H9 (cell line): ENCODE data around the gene POLDIP3. TPM values are rescaled to one million over a fixed set of nuclear protein-coding genes. Genes with fewer than 3 reads are reported as not detected.

Experiments
- DNase-seq: peaks from one replicate; pipeline ENCODE4 v3.0.0-alpha.2; 2017
- H2AFZ ChIP-seq: one replicate; pipeline ENCODE4 v1.6.1; 2013; ENCODE audit warnings: mild to moderate bottlenecking, low read length, control low read depth, moderate library complexity
- H2AK5ac ChIP-seq: 2 replicates; pipeline ENCODE4 v1.6.1; 2013; ENCODE audit warnings: low read length, control low read depth, mixed read lengths; ENCODE audit not compliant: insufficient read length
- H2BK120ac ChIP-seq: one replicate; pipeline ENCODE4 v1.6.1; 2013; ENCODE audit warnings: low read depth, mild to moderate bottlenecking, low read length, control low read depth, inconsistent platforms; ENCODE audit not compliant: poor library complexity, severe bottlenecking
- H2BK12ac ChIP-seq: 2 replicates; pipeline ENCODE4 v1.6.1; 2013; ENCODE audit warnings: low read length, control low read depth, mixed read lengths, low read depth; ENCODE audit not compliant: insufficient read length
- H2BK15ac ChIP-seq: 2 replicates; pipeline ENCODE4 v1.6.1; 2013; ENCODE audit warnings: low read depth, low read length, control low read depth
- H2BK20ac ChIP-seq: one replicate; pipeline ENCODE4 v1.6.1; 2013; ENCODE audit warnings: low read depth, mild to moderate bottlenecking, low read length, control low read depth, inconsistent platforms; ENCODE audit not compliant: poor library complexity, severe bottlenecking
- H2BK5ac ChIP-seq: 2 replicates; pipeline ENCODE4 v1.6.1; 2013; ENCODE audit warnings: low read length, control low read depth, mixed read lengths; ENCODE audit not compliant: insufficient read length
- H3K14ac ChIP-seq: 2 replicates; pipeline ENCODE4 v1.6.1; 2013; ENCODE audit warnings: low read length, control low read depth; ENCODE audit not compliant: insufficient read depth
- H3K18ac ChIP-seq: 2 replicates; pipeline ENCODE4 v1.6.1; 2013; ENCODE audit warnings: low read depth, mild to moderate bottlenecking, mixed read lengths, low read length, control low read depth; ENCODE audit not compliant: insufficient read length
- H3K23ac ChIP-seq: 2 replicates; pipeline ENCODE4 v1.6.1; 2013; ENCODE audit warnings: low read length, control low read depth, mixed read lengths, low read depth; ENCODE audit not compliant: insufficient read length
- H3K23me2 ChIP-seq: 2 replicates; pipeline ENCODE4 v1.6.1; 2013; ENCODE audit warnings: low read depth, mild to moderate bottlenecking, mixed read lengths, low read length, control low read depth; ENCODE audit not compliant: insufficient read length, poor library complexity, severe bottlenecking
- H3K27ac ChIP-seq: 2 replicates; pipeline ENCODE4 v1.5.1; 2013; ENCODE audit warnings: low read length, control low read depth, mixed read lengths, low read depth; ENCODE audit not compliant: insufficient read length
- H3K27me3 ChIP-seq: 2 replicates; pipeline ENCODE4 v1.6.1; 2013; ENCODE audit warnings: low read length, control low read depth, inconsistent platforms; ENCODE audit not compliant: insufficient read depth
- H3K4ac ChIP-seq: 2 replicates; pipeline ENCODE4 v1.6.1; 2013; ENCODE audit warnings: low read depth, mild to moderate bottlenecking, control low read depth, inconsistent platforms, low read length, moderate library complexity
- H3K4me1 ChIP-seq: 2 replicates; pipeline ENCODE4 v1.6.1; 2013; ENCODE audit warnings: low read length, control low read depth, inconsistent platforms; ENCODE audit not compliant: insufficient read depth
- H3K4me2 ChIP-seq: 2 replicates; pipeline ENCODE4 v1.6.1; 2013; ENCODE audit warnings: low read length, control low read depth, mixed read lengths; ENCODE audit not compliant: insufficient read length, insufficient read depth
- H3K56ac ChIP-seq: 2 replicates; pipeline ENCODE4 v1.6.1; 2013; ENCODE audit warnings: low read depth, mild to moderate bottlenecking, mixed read lengths, low read length, control low read depth; ENCODE audit not compliant: insufficient read length
- H3K79me1 ChIP-seq: 2 replicates; pipeline ENCODE4 v1.6.1; 2013; ENCODE audit warnings: low read depth, mild to moderate bottlenecking, moderate library complexity, low read length, control low read depth, inconsistent platforms; ENCODE audit not compliant: insufficient read depth, poor library complexity, severe bottlenecking
- H3K79me2 ChIP-seq: 2 replicates; pipeline ENCODE4 v1.6.1; 2013; ENCODE audit warnings: low read length, control low read depth, inconsistent platforms; ENCODE audit not compliant: insufficient read depth
- H3K9ac ChIP-seq: 2 replicates; pipeline ENCODE4 v1.6.1; 2013; ENCODE audit warnings: low read length, control low read depth, mixed read lengths; ENCODE audit not compliant: insufficient read length; ENCODE audit errors: extremely low read depth
- H3K9me3 ChIP-seq: one replicate; pipeline ENCODE4 v1.6.1; 2013; ENCODE audit warnings: low read depth, low read length, inconsistent platforms; ENCODE audit not compliant: control insufficient read depth
- H3T11ph ChIP-seq: one replicate; pipeline ENCODE4 v1.6.1; 2013; ENCODE audit warnings: mild to moderate bottlenecking, low read length, control low read depth, inconsistent platforms
- H4K20me1 ChIP-seq: one replicate; pipeline ENCODE4 v1.6.1; 2013; ENCODE audit not compliant: control insufficient read depth, insufficient read length, insufficient read depth
- H4K5ac ChIP-seq: 2 replicates; pipeline ENCODE4 v1.6.1; 2013; ENCODE audit warnings: low read depth, mild to moderate bottlenecking, mixed read lengths, low read length, control low read depth; ENCODE audit not compliant: insufficient read length
- H4K8ac ChIP-seq: replicated peaks from 2 replicates; pipeline ENCODE4 v1.6.1; 2013; ENCODE audit warnings: low read length, control low read depth, mixed read lengths, low read depth; ENCODE audit not compliant: insufficient read length
- H4K91ac ChIP-seq: 2 replicates; pipeline ENCODE4 v1.6.1; 2013; ENCODE audit warnings: low read depth, mild to moderate bottlenecking, moderate library complexity, mixed read lengths, low read length, control low read depth; ENCODE audit not compliant: insufficient read length
- H3K27ac Mint-ChIP-seq, 3 experiments: 2 replicates in 2 of 3; 3 replicates in 1 of 3; pipeline ENCODE4 v1.8.0; 2020 to 2021; ENCODE audit warnings: mixed read lengths in 3 of 3, mild to moderate bottlenecking in 1 of 3, moderate library complexity in 1 of 3
- H3K27me3 Mint-ChIP-seq: 2 replicates; pipeline ENCODE4 v1.8.0; 2021; ENCODE audit warnings: low read depth, mild to moderate bottlenecking, moderate library complexity, mixed read lengths
- H3K36me3 Mint-ChIP-seq, 3 experiments: 2 replicates in 2 of 3; 3 replicates in 1 of 3; pipeline ENCODE4 v1.8.0; 2020 to 2021; ENCODE audit warnings: low read depth in 3 of 3, mixed read lengths in 3 of 3; ENCODE audit not compliant: insufficient read depth in 1 of 3
- H3K4me1 Mint-ChIP-seq, 2 experiments: 2 replicates each; pipeline ENCODE4 v1.8.0; 2020; ENCODE audit warnings: mixed read lengths in 2 of 2
- H3K4me3 Mint-ChIP-seq, 2 experiments: 2 replicates in 1 of 2; 3 replicates in 1 of 2; pipeline ENCODE4 v1.8.0; 2020 to 2021; ENCODE audit warnings: mild to moderate bottlenecking in 2 of 2, mixed read lengths in 2 of 2, moderate library complexity in 1 of 2
- H3K9me3 Mint-ChIP-seq, 2 experiments: 2 replicates in 1 of 2; 3 replicates in 1 of 2; pipeline ENCODE4 v1.8.0; 2020; ENCODE audit warnings: mild to moderate bottlenecking in 2 of 2, mixed read lengths in 2 of 2, moderate library complexity in 1 of 2
- CTCF ChIP-seq: fragments of 200-600 bp; sonication (generic); conservative IDR thresholded peaks from 3 replicates; pipeline ENCODE4 v1.8.0; 2021; ENCODE audit warnings: antibody characterized with exemption, mild to moderate bottlenecking
- WGBS: extraction: QIAGEN DNeasy Blood & Tissue Kit; methylation state at CpG from one replicate; pipeline ENCODE4 v1.1.7; 2013; ENCODE audit warnings: missing lambda C conversion rate, low lambda C conversion rate, mixed read lengths; ENCODE audit not compliant: insufficient read length; ENCODE audit errors: extremely low coverage; 5-methylcytosine and 5-hydroxymethylcytosine counted together
- total RNA-seq: library from RNA; stranded (reverse); gene quantifications from 2 replicates; pipeline ENCODE4 v1.2.1, GENCODE V29; 2021

Gene POLDIP3
- total RNA-seq, 1 experiment from 2014 or later = 90.8 TPM

GRCh38 chr22:42595434-42595833, 19.2 kb downstream of the POLDIP3 start:
- H3K23me2 ChIP-seq = no peaks in the 10 kb centered on the region
- no peak overlapping the region for H2BK12ac ChIP-seq
- H3K36me3 Mint-ChIP-seq = peaks cover 51 to 93% (median 90%) of the 10 kb centered on the region in 3 experiments; a peak in 6 of 7 replicates
- H3K9ac ChIP-seq = no peak overlapping the region
- no peak overlapping the region for H2BK5ac ChIP-seq
- no peaks in the 10 kb centered on the region for H3K9me3 ChIP-seq
- H3T11ph ChIP-seq = no peak overlapping the region
- H4K8ac ChIP-seq = no peak overlapping the region
- H4K20me1 ChIP-seq = no peaks in the 10 kb centered on the region
- no peaks in the 10 kb centered on the region; the same call in 1 of the 2 replicates for H3K4me1 ChIP-seq
- no peak overlapping the region for H3K4me2 ChIP-seq
- H3K4me1 Mint-ChIP-seq = no peaks in the 10 kb centered on the region
- no peak overlapping the region for H3K23ac ChIP-seq
- peaks cover 3% of the 10 kb centered on the region for H3K79me1 ChIP-seq
- no peaks in the 10 kb centered on the region for H3K27me3 Mint-ChIP-seq
- no peak overlapping the region for H4K5ac ChIP-seq
- no peak overlapping the region for H4K91ac ChIP-seq
- H3K14ac ChIP-seq = no peak overlapping the region
- DNase-seq = no peak
- WGBS = no CpG with 5 or more reads among the region's 3 CpGs
- H2AFZ ChIP-seq = no peak overlapping the region
- no peaks in the 10 kb centered on the region for H3K9me3 Mint-ChIP-seq
- H3K18ac ChIP-seq = no peak overlapping the region
- H3K79me2 ChIP-seq = no peaks in the 10 kb centered on the region
- H2AK5ac ChIP-seq = no peak overlapping the region
- no peak overlapping the region for H2BK20ac ChIP-seq
- H3K27ac ChIP-seq = no peak overlapping the region
- H3K27ac Mint-ChIP-seq = no peak overlapping the region; a peak in 1 of 7 replicates
- no peaks in the 10 kb centered on the region for H3K27me3 ChIP-seq
- TF ChIP-seq CTCF = no peak
- no peak overlapping the region for H3K56ac ChIP-seq
- no peak overlapping the region for H3K4ac ChIP-seq
- H3K4me3 Mint-ChIP-seq = no peak overlapping the region
- no peak overlapping the region for H2BK120ac ChIP-seq
- no peak overlapping the region for H2BK15ac ChIP-seq
